Vagina (tissue), 2 donors: ENCODE data around the gene FBLN1. TPM values are rescaled to one million over a fixed set of nuclear protein-coding genes. Genes with fewer than 3 reads are reported as not detected.

ENCODE experiments used
- DNase-seq, 2 donors: peaks; one replicate each; pipeline ENCODE4 v3.0.0-alpha.2; 2017; ENCODE audit errors: extremely low spot score in 2 of 2
- H3K27ac ChIP-seq: fragments of 200-600 bp; sonication (generic); one replicate; pipeline ENCODE4 v1.5.1; 2019
- H3K27me3 ChIP-seq: fragments of 200-600 bp; sonication (generic); one replicate; pipeline ENCODE4 v1.5.1; 2019
- H3K36me3 ChIP-seq, 2 donors: fragments of 200-600 bp; sonication (generic); one replicate each; pipeline ENCODE4 v1.5.1; 2017 to 2019
- H3K4me1 ChIP-seq: fragments of 200-600 bp; sonication (generic); one replicate; pipeline ENCODE4 v1.5.1; 2019
- H3K4me3 ChIP-seq, 2 donors: fragments of 200-600 bp; sonication (generic); 1 replicate in 1 of 2; 2 replicates in 1 of 2; pipeline ENCODE4 v1.5.1; 2016 to 2019
- H3K9me3 ChIP-seq: fragments of 200-600 bp; sonication (generic); one replicate; pipeline ENCODE4 v1.5.1; 2019
- CTCF ChIP-seq, 3 experiments: fragments of 450-650 bp in 2 of 3; fragments of 200-600 bp in 1 of 3; sonication (generic) in 1 of 3; IDR thresholded peaks; one replicate each; pipeline ENCODE4 v1.5.1; 2017 to 2019; ENCODE audit warnings: antibody characterized with exemption in 3 of 3, mild to moderate bottlenecking in 2 of 3, moderate library complexity in 2 of 3
- POLR2A ChIP-seq, 2 donors: fragments of 450-650 bp; IDR thresholded peaks; one replicate each; pipeline ENCODE4 v1.6.1; 2017; ENCODE audit warnings: antibody characterized with exemption in 2 of 2, mild to moderate bottlenecking in 2 of 2, moderate library complexity in 2 of 2
- POLR2AphosphoS5 ChIP-seq, 2 donors: sonication (generic); formaldehyde crosslinking; IDR thresholded peaks; one replicate each; pipeline ENCODE4 v1.9.0; 2017; ENCODE audit warnings: antibody characterized with exemption in 2 of 2, mild to moderate bottlenecking in 2 of 2, low read depth in 1 of 2; ENCODE audit not compliant: insufficient read depth in 1 of 2
- intact Hi-C: fragments of 100-400 bp; cut with DNase I; formaldehyde crosslinking; loops from one replicate; pipeline ENCODE4 v1.15.1; 2023
- total RNA-seq: library from RNA; depleted of rRNA; stranded (reverse); fragments of >200 nt; gene quantifications from one replicate; pipeline ENCODE4 v1.2.3, GENCODE V29; 2016

Gene FBLN1
- total RNA-seq, 1 donor from 2014 or later, result 1,019 TPM

- Histone ChIP-seq H3K27ac (peak overlapping the region; percentile 93), H3K9me3 (no peaks in the 10 kb centered on the region), H3K4me3 (no peak overlapping the region), H3K4me1 (peaks cover 63% of the 10 kb centered on the region), H3K36me3 (peaks cover 0 to 31% of the 10 kb centered on the region in 2 donors), H3K27me3 (no peaks in the 10 kb centered on the region)
- intact Hi-C loops, result loop anchor here (10.0 kb wide), 1 partner anchor 234 kb away; no protein-coding TSS in a partner anchor
- no peak for TF ChIP-seq POLR2A (IDR thresholded peaks at IDR 0.05)
- peak; percentile 80 to 93 for TF ChIP-seq POLR2AphosphoS5 (IDR thresholded peaks at IDR 0.05; ENCODE audit: insufficient read depth in 1 of 2, low read depth in 1 of 2)
- TF ChIP-seq CTCF (IDR thresholded peaks at IDR 0.05), result peak in 1 of 3 experiments; percentile 40
- DNase-seq, result no peak
Observed at GRCh38 chr22:45548991-45549761, 46.5 kb downstream of the FBLN1 start.

- intact Hi-C loops, result loop anchor here (5.0 to 10.0 kb wide), 3 partner anchors 43 to 278 kb away; no protein-coding TSS in a partner anchor
- Histone ChIP-seq H3K4me1 (peaks cover 68% of the 10 kb centered on the region), H3K27ac (peak overlapping the region; percentile 93), H3K4me3 (no peak overlapping the region), H3K36me3 (peaks cover 0 to 27% of the 10 kb centered on the region in 2 donors), H3K9me3 (no peaks in the 10 kb centered on the region), H3K27me3 (no peaks in the 10 kb centered on the region)
- no peak for DNase-seq
- TF ChIP-seq CTCF (IDR thresholded peaks at IDR 0.05) (no peak), POLR2AphosphoS5 (IDR thresholded peaks at IDR 0.05; ENCODE audit: insufficient read depth in 1 of 2, low read depth in 1 of 2) (no peak), POLR2A (IDR thresholded peaks at IDR 0.05) (no peak)
Observed at GRCh38 chr22:45549762-45550378, 47.2 kb downstream of the FBLN1 start.

- H3K9me3 ChIP-seq, result no peaks in the 10 kb centered on the region
- intact Hi-C loops, result loop anchor here (5.0 kb wide), 2 partner anchors 43 to 278 kb away; no protein-coding TSS in a partner anchor
- no peaks in the 10 kb centered on the region for H3K27me3 ChIP-seq
- H3K4me1 ChIP-seq, result peaks cover 68% of the 10 kb centered on the region
- H3K36me3 ChIP-seq, result peaks cover 0 to 21% of the 10 kb centered on the region in 2 donors
- DNase-seq, result no peak
- H3K27ac ChIP-seq, result peak overlapping the region; percentile 93
- TF ChIP-seq CTCF (IDR thresholded peaks at IDR 0.05), result no peak
- TF ChIP-seq POLR2A (IDR thresholded peaks at IDR 0.05), result no peak
- H3K4me3 ChIP-seq, result no peak overlapping the region
Observed at GRCh38 chr22:45550416-45550815, 47.7 kb downstream of the FBLN1 start.

- Histone ChIP-seq H3K9me3 (no peaks in the 10 kb centered on the region), H3K4me1 (peaks cover 68% of the 10 kb centered on the region), H3K27me3 (no peaks in the 10 kb centered on the region), H3K4me3 (no peak overlapping the region), H3K27ac (peak overlapping the region; percentile 93), H3K36me3 (peaks cover 0 to 20% of the 10 kb centered on the region in 2 donors)
- intact Hi-C loops, result loop anchor here (5.0 kb wide), 2 partner anchors 44 to 279 kb away; no protein-coding TSS in a partner anchor
- TF ChIP-seq POLR2A (IDR thresholded peaks at IDR 0.05) (no peak), POLR2AphosphoS5 (IDR thresholded peaks at IDR 0.05; ENCODE audit: insufficient read depth in 1 of 2, low read depth in 1 of 2) (no peak), CTCF (IDR thresholded peaks at IDR 0.05) (no peak)
- no peak for DNase-seq
Observed at GRCh38 chr22:45550891-45551290, 48.2 kb downstream of the FBLN1 start.
